Measurements from ENCODE around the gene ENHO.
A peak's percentile ranks its signal among the peaks of the same experiment; 100 is the strongest.
"Not testable (repeated sequence)": the region's sequence is repeated elsewhere in the genome, so short reads cannot be mapped to it uniquely, and the experiment has no call there.

The ENHO gene

GRCh38 chr9:34505370-34506120 lies 17.2 kb downstream of the ENHO start:
- DNase-seq, result no peak

DNA sequence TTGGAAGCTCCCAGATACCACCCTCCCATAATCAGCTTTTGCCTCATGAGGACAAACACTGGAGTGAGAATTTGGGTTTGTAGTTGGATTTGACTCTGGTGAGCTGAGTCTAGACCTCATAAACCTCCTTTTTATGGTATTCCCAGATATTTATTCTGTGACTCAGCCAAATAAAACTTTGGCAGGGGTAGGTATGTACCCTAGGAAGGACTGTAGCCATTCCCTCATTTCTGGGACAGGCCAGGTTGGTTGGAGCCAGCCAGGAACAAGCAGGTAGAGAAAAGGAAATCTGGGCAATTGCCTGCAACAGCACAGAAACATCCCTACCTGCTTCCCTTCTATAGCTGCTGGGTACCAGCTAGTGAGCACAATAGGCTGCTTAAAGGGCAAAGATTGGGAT lies 19.4 kb downstream of the ENHO start:
- DNase-seq, result no peak

GRCh38 chr9:34502891-34503290 lies 19.9 kb downstream of the ENHO start:
- no peak for DNase-seq

DNA sequence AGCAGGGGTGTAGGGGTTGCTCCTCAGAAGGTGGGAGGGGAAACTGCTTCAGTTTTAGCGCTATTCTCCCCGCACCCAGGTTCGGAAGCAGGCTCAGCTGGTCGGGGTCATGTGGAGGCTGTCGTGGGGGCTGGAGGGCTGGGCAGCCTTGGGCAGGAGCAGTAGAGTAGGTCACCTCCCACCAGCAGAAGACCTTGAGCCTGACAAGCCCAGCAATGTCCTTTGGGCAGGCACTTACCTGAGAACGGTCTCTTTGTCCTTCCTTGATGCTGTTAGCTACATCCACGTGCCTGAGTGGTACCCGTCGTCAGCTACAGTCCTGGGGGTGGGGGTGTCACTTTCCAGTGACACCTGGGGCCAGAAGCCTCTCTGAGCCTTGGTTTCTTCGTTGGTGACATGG lies 20.3 kb downstream of the ENHO start:
- no peak for DNase-seq

DNA sequence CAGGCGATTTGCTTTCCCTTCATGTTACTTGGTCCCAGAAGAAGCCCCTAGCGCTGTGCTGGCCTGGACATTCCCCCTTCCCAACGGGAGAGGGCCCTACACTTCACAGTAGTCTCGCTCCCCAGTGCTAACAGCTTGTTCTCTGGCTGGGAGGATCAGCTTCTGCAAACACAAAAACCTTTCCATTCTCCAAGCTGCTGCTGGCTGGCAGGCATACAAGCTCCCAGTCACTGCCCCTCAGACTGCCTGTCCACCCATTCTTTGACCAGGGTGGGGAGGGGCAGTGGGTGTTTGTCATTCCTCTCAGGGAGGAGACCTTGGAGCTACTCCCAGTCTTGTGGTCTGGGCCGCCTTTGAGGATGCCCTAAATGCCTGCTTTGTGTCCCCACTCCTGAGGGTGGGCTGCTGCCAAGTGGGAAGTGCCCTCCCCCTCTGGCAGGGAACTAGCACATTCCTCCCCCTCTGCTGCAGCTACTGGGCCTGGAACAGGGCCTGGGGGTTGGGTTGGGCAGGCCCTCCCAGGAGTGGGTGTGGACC lies 20.8 kb downstream of the ENHO start:
- DNase-seq, result peak; percentile 63

GRCh38 chr9:34501372-34501771 lies 21.4 kb downstream of the ENHO start:
- DNase-seq, result no peak

DNA sequence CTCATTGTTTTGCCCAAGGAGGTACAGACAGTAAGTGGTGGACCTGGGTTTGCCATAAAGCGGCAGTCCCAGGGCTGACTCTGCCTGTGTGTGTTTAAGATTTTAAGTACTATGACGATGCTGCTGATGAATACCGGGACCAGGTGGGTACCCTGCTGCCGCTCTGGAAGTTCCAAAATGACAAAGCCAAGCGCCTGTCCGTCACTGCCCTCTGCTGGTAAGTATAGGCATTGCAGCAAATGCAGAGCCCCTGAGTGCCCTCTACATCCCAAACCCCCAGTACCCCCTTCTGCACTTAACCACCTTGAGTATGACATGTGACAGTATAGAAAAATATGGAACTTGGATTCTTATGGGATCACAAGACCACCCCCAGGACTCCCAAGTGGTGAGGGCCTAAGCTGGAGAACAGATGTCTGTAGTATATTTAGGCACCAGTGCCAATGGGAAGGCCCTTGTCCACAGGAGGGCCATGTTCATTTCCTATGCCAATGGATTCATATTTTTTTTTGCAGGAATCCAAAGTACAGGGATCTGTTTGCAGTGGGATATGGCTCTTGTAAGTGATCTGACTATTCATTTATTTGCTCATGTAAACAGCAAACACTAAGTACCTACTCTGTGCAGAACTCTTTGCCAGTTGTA lies 22.0 kb downstream of the ENHO start:
- DNase-seq, result peak; percentile 36

DNA sequence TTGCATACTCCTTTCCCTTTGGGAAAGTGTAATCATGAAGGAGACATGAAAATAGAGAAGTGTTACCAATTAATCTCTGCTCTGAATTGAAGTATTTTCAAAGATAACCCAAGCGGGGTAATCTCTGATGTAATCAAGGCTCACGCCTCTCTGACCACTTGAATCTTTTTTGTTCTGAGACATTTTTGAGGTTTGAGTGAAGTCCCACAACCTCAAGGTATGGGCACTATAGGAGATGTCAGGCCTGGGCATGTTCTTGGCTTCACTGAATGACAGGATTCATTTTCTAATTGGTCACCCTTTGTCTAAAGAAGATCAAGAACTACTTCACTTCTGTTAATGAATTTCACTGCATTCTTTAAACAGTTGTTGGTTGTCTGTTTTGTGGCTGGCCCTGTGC lies 23.7 kb downstream of the ENHO start:
- DNase-seq, result no peak

DNA sequence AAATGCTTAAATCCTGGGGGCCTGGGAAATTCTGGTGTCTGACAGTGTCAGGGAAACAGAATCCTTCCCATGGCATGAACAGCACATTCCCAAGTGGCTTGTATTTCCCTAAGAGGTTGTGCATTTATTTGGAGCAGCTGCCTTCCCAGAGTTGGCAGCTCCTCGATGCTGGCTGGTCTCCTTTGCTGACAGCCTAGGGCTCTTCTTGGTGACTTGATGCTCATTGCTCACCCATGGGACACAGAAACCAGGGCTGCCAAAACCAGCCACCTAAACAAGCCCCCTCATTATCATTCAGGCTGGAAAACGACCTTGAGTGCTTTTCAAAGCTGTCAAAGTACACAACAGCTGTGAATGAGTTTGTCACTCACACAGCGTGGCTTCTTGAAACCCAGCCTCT lies 24.2 kb downstream of the ENHO start:
- DNase-seq, result no peak

DNA sequence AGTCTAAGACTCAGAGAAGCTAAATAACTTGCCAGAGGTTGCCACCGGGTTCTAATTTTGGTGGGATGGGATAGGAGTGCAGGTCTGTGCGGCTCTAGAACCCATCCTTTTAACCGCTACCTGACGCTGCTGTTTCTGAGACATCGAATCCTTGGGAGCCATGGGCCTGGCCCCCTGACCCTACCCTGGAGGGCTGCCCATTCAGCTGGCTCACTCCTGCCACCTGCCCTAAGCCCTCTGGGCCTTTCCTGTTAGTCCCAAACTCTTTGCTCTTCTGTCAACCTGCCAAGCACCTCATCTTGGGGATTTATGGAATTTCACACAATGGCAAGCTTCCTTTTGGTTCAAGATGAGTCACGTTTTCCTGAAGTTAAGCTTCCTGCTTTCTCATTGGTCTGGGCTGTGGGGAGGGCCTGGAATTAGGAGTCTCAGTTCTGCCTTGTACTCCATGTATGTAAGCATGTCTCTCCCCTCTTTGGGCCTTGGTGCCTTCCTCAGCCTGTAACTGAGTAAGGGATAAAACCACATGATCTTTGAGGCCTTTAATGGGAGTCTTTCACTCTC lies 26.6 kb downstream of the ENHO start:
- DNase-seq, result peak; percentile 70

- peak; percentile 50 for DNase-seq
These were observed 28.7 kb downstream of the ENHO start for GRCh38 chr9:34493972-34494535.

DNA sequence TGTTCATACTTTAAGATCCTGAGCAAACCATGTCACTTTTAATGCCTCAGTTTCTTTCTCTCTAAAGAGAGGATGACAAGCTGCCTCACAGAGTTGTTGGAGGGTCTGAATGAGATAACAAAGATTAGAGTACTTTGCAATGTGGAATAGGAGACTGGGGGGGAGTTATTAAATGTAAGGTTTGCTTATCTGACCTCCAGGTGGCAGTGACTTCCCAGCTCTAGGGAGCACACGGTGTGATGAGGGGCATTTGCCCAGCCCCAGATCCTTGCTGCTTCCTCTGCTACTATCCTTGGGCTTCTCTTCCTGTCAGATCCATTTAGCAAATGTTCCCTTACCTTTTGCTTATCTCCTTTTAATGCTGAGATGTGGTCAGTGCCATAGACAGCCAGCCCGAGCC lies 30.7 kb downstream of the ENHO start:
- DNase-seq, result no peak

- DNase-seq, result no peak
These were observed 31.2 kb downstream of the ENHO start for GRCh38 chr9:34491596-34491995.

GRCh38 chr9:34490760-34491159 lies 32.0 kb downstream of the ENHO start:
- no peak for DNase-seq

DNA sequence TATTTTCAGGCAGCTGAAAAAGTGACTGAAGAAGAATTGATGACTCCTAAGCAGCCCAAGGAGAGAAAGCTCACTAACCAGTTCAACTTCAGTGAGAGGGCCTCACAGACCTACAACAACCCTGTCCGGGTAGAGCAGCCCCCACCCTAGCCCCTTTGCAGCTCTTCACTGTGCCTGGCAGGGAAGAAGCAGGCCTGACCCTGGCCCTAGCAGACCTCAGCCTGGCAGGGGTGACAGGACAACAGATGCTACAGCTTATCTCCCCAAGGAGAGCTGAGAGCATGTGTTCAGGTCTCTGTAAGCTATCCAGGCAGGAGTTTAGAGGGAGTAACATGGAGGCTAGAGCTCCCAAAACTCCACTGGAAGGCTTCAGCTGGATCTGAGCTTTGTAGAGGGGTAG lies 32.4 kb downstream of the ENHO start:
- no peak for DNase-seq

GRCh38 chr9:34486572-34486971 lies 36.2 kb downstream of the ENHO start:
- DNase-seq, result no peak

DNA sequence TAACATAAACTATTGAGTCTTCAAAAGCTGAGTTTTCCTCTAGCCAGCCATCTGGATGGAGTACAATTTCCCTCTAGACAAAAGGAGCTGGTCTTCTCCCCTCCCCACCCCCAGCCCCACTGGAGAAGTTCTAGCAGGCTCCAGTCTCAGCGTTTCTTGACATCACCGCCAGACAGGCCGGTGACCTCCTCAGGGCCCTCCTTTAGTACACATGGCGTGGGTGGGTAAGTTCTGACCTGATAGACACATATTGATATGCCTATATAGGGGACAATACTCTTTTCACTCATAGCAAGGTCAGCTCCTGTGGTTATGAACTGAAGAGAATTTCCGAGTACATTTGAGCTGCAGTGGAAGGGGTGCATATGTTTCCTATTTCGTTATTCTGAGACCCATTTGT lies 37.0 kb downstream of the ENHO start:
- DNase-seq, result no peak

DNA sequence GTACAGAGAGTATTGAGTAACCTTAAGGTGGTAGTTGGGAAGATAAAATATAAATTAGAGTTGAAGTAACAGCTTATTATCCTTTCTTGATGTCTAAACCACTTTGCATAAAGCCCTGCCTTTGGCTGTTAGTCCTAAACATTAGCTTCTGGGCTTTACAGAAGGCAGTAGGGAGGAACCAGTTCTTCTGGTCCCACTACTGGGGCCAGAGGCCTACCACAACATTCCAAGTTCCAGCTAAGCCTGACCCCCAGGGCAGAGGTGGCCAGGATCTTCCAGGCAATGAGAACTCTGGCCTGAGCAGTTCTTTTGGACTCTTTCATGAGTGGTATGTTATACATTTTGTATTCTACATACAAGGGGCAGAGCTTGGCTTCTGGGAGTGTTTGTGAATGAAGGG lies 38.1 kb downstream of the ENHO start:
- no peak for DNase-seq

DNA sequence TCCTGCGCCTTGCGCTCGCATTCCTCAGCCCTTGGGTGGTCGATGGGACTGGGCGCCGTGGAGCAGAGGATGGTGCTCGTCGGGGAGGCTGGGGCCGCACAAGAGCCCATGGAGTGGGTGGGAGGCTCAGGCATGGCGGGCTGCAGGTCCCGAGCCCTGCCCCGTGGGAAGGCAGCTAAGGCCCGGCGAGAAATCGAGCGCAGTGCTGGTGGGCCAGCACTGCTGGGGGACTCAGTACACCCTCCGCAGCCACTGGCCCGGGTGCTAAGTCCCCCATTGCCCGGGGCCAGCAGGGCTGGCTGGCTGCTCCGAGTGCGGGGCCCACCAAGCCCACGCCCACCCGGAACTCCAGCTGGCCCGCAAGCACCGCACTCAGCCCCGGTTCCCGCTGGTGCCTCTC lies 40.0 kb downstream of the ENHO start:
- not testable (repeated sequence) for DNase-seq

DNA sequence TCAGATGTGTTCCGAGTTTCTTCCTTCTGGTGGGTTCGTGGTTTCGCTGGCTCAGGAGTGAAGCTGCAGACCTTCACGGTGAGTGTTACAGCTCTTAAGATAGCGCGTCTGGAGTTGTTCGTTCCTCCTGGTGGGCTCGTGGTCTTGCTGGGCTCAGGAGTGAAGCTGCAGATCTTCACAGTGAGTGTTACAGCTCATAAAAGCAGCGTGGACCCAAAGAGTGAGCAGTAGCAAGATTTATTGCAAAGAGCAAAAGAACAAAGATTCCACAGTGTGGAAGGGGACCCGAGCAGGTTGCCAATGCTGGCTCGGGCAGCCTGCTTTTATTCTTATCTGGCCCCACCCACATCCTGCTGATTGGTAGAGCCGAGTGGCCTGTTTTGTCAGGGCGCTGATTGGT lies 41.2 kb downstream of the ENHO start:
- DNase-seq, result not testable (repeated sequence)

GRCh38 chr9:34479431-34479866 lies 43.3 kb downstream of the ENHO start:
- DNase-seq, result no peak

GRCh38 chr9:34477541-34477940 lies 45.2 kb downstream of the ENHO start:
- no peak for DNase-seq

GRCh38 chr9:34475097-34475496 lies 47.7 kb downstream of the ENHO start:
- DNase-seq, result no peak
